ENCODE results near the gene RNF181. TPM values are rescaled to one million over a fixed set of nuclear protein-coding genes. Genes with fewer than 3 reads are reported as not detected.
"Not testable (repeated sequence)": the region's sequence is repeated elsewhere in the genome, so short reads cannot be mapped to it uniquely, and the experiment has no call there.

Gene RNF181
- total RNA-seq, 1 donor from 2014 or later, result 157 TPM

GRCh38 chr2:85602476-85603234 is 7.1 kb downstream of the RNF181 start, which contains the start of gene TMEM150A:
TSS of gene TMEM150A (minus strand) at chr2:85602698. CDS start at chr2:85601948, 750 bp downstream.
- Histone ChIP-seq H3K27me3 (no peaks in the 10 kb centered on the region), H3K4me1 (peaks cover 10 to 39% of the 10 kb centered on the region in 2 donors), H3K27ac (peak within 1 kb of the TSS; percentile 73 to 88), H3K36me3 (peaks cover 10 to 24% of the 10 kb centered on the region in 2 donors), H3K4me3 (peak within 1 kb of the TSS; percentile 86 to 87), H3K9me3 (no peaks in the 10 kb centered on the region)
- peak; percentile 89 to 97 for DNase-seq (ENCODE audit: low spot score in 2 of 2)
- intact Hi-C loops (cut with DNase I), result loop anchor here (1.0 to 2.0 kb wide), 3 partner anchors 17 to 64 kb away; partner anchors contain the start of genes GGCX and MAT2A
- TF ChIP-seq CTCF (IDR thresholded peaks at IDR 0.05), result peak; percentile 15 to 82 (median 36)

- intact Hi-C loops (cut with DNase I), result not testable (repeated sequence)
- peak overlapping the region; percentile 86 to 87 for H3K4me3 ChIP-seq
Measured at GRCh38 chr2:85604133-85604444, 8.5 kb downstream of the RNF181 start.

GRCh38 chr2:85604568-85605339 is 9.2 kb downstream of the RNF181 start:
- Histone ChIP-seq H3K4me3 (peak overlapping the region; percentile 16 to 87), H3K36me3 (peaks cover 5 to 22% of the 10 kb centered on the region in 2 donors), H3K27ac (peak overlapping the region; percentile 58 to 63), H3K4me1 (peaks cover 10 to 41% of the 10 kb centered on the region in 2 donors), H3K9me3 (no peaks in the 10 kb centered on the region), H3K27me3 (no peaks in the 10 kb centered on the region)
- no peak for DNase-seq (ENCODE audit: low spot score in 2 of 2)
- intact Hi-C loops (cut with DNase I), result no loop called here
- TF ChIP-seq CTCF (IDR thresholded peaks at IDR 0.05), result no peak

More at GRCh38 chr2:85604133-85604444, 8.5 kb downstream of the RNF181 start:
- peaks cover 10 to 41% of the 10 kb centered on the region in 2 donors for H3K4me1 ChIP-seq
- not testable (repeated sequence) for DNase-seq (ENCODE audit: low spot score in 2 of 2); H3K9me3 ChIP-seq; H3K27me3 ChIP-seq
- H3K27ac ChIP-seq, result peak overlapping the region; percentile 42 to 63
- peaks cover 10 to 25% of the 10 kb centered on the region in 2 donors for H3K36me3 ChIP-seq

- no peak for DNase-seq (ENCODE audit: low spot score in 2 of 2)
- no peak for TF ChIP-seq CTCF (IDR thresholded peaks at IDR 0.05)
- intact Hi-C loops (cut with DNase I), result no loop called here
- Histone ChIP-seq H3K4me3 (peak overlapping the region; percentile 16), H3K4me1 (peaks cover 10 to 46% of the 10 kb centered on the region in 2 donors), H3K27me3 (no peaks in the 10 kb centered on the region), H3K27ac (peak overlapping the region; percentile 58 to 63), H3K9me3 (no peaks in the 10 kb centered on the region), H3K36me3 (peaks cover 5 to 20% of the 10 kb centered on the region in 2 donors)
Measured at GRCh38 chr2:85605406-85606115, 10.0 kb downstream of the RNF181 start.

- H3K27ac ChIP-seq, result peak overlapping the region; percentile 58 to 63
- no peaks in the 10 kb centered on the region for H3K9me3 ChIP-seq
- H3K4me1 ChIP-seq, result peaks cover 10 to 48% of the 10 kb centered on the region in 2 donors
- H3K36me3 ChIP-seq, result peaks cover 5 to 20% of the 10 kb centered on the region in 2 donors
- no peak for DNase-seq (ENCODE audit: low spot score in 2 of 2)
- H3K4me3 ChIP-seq, result peak overlapping the region in 1 of 2 donors; percentile 16
- intact Hi-C loops (cut with DNase I), result no loop called here
- no peak for TF ChIP-seq CTCF (IDR thresholded peaks at IDR 0.05)
- H3K27me3 ChIP-seq, result no peaks in the 10 kb centered on the region
Measured at GRCh38 chr2:85606116-85606455, 10.5 kb downstream of the RNF181 start.

All from ascending aorta (tissue), 2 donors.